AG09309 (cell line): ENCODE results near the gene RAB3B.

ENCODE experiments used
- DNase-seq: peaks from one replicate; pipeline ENCODE4 v3.0.0-alpha.2; 2010; ENCODE audit warnings: low read depth
- H3K4me3 ChIP-seq: 2 replicates; pipeline ENCODE4 v1.5.1; 2011; ENCODE audit warnings: mild to moderate bottlenecking, low read depth, low read length, moderate library complexity; ENCODE audit not compliant: control insufficient read depth
- TF ChIP-seq, protein P1 (sequence below): IDR thresholded peaks from 2 replicates; pipeline ENCODE4 v1.5.1; 2011; ENCODE audit warnings: mild to moderate bottlenecking, low read depth, low read length, inconsistent platforms; ENCODE audit not compliant: insufficient read depth, control insufficient read depth; ENCODE audit errors: missing control alignments

RAB3B gene

DNA sequence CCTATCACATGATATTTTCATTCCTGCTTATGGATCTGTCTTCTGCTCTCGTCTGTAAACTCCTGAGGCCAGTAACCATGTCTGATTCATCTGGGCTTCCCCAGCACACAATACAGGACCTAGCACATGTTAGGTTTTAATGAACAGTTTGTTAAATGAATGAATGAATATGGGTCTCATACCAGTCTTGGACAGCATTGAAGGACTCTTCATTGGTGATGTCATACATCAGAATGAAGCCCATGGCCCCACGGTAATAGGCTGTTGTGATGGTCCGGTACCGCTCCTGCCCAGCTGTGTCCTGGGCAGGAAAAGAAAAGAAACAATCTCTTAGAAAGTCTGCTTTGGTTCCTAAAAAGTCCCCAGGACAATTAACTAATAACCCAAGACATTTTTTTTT is 53.4 kb downstream of the RAB3B start:
- DNase-seq: no peak
- TF ChIP-seq, protein P1, sequence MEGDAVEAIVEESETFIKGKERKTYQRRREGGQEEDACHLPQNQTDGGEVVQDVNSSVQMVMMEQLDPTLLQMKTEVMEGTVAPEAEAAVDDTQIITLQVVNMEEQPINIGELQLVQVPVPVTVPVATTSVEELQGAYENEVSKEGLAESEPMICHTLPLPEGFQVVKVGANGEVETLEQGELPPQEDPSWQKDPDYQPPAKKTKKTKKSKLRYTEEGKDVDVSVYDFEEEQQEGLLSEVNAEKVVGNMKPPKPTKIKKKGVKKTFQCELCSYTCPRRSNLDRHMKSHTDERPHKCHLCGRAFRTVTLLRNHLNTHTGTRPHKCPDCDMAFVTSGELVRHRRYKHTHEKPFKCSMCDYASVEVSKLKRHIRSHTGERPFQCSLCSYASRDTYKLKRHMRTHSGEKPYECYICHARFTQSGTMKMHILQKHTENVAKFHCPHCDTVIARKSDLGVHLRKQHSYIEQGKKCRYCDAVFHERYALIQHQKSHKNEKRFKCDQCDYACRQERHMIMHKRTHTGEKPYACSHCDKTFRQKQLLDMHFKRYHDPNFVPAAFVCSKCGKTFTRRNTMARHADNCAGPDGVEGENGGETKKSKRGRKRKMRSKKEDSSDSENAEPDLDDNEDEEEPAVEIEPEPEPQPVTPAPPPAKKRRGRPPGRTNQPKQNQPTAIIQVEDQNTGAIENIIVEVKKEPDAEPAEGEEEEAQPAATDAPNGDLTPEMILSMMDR: no peak

DNA sequence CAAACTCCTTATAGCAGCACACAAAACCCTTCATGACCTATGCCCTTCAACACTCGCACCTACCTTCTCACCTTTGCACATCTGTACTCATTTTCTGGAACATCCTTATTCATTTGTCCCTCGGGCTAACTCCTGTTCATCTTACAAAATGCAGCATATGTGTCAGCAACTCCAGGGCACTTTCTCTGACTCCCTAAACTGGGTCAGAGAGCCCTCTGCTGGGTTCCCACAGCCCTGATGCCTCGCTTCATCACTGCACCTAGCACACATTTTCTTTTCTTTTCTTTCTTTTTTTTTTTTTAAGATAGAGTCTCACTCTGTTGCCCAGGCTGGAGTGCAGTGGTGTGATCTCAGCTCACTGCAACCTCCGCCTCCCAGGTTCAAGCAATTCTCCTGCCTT is 54.0 kb downstream of the RAB3B start:
- DNase-seq: no peak

More for the DNA sequence above, 53.4 kb downstream of the RAB3B start:
- H3K4me3 ChIP-seq: no peak overlapping the region

DNA sequence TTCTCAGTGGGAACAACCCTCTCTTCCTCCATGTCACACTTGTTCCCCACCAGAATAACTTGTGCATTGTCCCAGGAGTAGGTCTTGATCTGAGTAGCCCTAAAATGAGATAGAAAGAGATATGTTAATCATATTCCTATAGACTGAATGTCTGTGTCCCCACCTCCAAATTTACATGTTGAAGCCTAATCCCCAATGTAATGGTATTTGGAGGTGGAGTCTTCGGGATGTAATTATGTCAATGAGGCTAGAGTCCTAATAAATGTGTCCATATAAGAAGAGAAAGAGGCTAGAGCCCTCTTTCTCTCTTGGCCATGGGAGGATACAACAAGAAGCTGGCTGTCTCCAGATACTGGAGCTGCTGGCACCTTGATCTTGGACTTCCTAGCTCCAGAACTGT is 57.2 kb downstream of the RAB3B start:
- H3K4me3 ChIP-seq: no peak overlapping the region
- no peak for DNase-seq
- TF ChIP-seq, protein P1: no peak

More for the DNA sequence above, 54.0 kb downstream of the RAB3B start:
- H3K4me3 ChIP-seq: no peak overlapping the region
- TF ChIP-seq, protein P1: peak; percentile 60

DNA sequence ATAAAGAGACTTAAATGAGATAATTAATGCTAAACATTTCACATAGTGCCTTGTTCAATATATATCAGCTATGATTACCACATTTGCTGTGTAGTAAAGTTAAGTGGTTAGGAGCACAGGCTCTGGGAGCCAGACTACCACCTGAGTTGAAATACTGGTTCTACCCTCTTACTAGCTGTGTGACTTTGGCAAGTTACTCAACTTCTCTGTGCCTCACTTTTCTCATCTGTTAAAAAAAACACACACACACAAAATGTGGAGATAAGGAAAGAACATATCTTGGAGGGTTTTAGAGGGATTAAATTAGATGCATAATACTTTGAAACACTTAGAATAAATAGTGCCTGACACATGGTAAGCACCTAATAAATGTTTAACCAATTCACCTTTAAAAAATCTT is 60.2 kb downstream of the RAB3B start:
- DNase-seq: no peak
- no peak overlapping the region for H3K4me3 ChIP-seq
- TF ChIP-seq, protein P1: no peak

DNA sequence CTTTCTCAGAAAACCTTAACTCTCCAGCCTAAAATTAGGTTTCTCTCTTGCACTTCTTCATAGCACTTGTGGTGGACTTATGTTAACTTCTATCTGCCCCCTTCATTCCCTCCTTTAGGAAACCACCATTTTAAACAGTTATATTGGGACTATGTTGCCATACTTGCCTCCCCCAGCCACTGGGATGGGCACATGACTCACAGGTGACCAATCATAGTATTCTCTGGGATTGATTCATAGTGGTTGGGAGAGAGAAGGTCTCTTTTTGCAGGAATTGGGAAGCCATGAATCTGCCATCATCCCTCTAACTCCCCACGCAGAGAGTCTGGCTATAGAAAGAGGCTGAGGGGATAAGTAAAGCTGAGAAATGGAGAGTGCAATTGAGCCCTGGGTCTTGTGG is 61.6 kb downstream of the RAB3B start:
- H3K4me3 ChIP-seq: no peak overlapping the region
- TF ChIP-seq, protein P1: no peak
- no peak for DNase-seq

DNA sequence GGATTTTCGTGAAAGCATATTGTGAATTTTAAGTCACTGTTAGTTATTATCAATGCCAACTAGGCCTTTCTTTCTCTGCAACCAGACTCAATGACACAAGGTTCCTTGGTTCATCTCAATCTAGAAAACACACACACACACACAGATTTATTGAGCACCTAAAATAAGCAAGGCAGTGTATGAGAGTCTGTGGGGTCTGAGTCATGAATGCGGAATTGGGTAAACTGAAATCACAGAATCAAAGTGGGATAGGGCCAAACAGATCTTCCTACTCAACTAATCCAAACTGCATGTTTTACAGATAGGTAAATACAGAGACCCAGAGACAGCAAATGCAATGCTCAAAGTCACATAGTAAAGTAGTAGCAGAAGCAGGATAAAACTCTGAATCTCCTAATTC is 63.5 kb downstream of the RAB3B start:
- DNase-seq: no peak
- TF ChIP-seq, protein P1: no peak
- H3K4me3 ChIP-seq: no peak overlapping the region
